Gastroesophageal sphincter (tissue), 3 donors: ENCODE results near the gene CD37.

ENCODE experiments used
- POLR2A ChIP-seq, 2 donors: fragments of 450-650 bp; IDR thresholded peaks; one replicate each; pipeline ENCODE4 v1.6.1; 2017; ENCODE audit warnings: antibody characterized with exemption in 2 of 2, mild to moderate bottlenecking in 2 of 2, moderate library complexity in 1 of 2
- TF ChIP-seq, protein P1 (sequence below), 4 experiments: fragments of 200-600 bp in 2 of 4; fragments of 450-650 bp in 2 of 4; sonication (generic) in 1 of 4; IDR thresholded peaks; one replicate each; pipeline ENCODE4 v1.5.1; 2017 to 2019; ENCODE audit warnings: antibody characterized with exemption in 4 of 4, mild to moderate bottlenecking in 2 of 4, moderate library complexity in 2 of 4

DNA sequence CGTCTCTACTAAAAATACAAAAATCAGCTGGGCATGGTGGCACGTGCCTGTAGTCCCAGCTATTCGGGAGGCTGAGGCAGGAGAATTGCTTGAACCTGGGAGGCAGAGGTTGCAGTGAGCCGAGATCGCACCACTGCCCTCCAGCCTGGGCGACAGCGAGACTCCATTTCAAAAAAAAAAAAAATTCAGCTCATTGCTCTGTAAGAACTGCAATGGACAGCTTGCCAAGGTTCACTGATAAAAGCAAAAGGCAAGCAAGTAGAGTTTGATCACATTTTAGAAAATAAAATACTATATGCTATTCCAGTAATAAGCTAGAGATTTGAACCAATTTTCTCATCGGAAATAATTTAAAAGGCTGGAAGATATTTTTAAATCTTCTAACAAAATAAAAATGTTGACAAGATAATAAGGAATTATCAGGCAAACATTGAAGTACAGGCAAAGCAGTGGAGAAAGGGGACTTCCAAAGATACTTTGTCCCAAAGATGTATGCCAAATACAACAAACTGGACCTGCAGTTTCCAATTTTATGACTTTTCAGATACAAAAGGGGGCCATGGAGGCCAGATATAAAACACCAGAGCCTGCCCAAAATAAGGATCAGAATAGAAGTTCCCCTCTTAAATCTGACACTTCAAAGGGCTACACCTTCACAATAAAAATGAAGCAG, 39.9 kb upstream of the CD37 start:
- TF ChIP-seq, protein P1, sequence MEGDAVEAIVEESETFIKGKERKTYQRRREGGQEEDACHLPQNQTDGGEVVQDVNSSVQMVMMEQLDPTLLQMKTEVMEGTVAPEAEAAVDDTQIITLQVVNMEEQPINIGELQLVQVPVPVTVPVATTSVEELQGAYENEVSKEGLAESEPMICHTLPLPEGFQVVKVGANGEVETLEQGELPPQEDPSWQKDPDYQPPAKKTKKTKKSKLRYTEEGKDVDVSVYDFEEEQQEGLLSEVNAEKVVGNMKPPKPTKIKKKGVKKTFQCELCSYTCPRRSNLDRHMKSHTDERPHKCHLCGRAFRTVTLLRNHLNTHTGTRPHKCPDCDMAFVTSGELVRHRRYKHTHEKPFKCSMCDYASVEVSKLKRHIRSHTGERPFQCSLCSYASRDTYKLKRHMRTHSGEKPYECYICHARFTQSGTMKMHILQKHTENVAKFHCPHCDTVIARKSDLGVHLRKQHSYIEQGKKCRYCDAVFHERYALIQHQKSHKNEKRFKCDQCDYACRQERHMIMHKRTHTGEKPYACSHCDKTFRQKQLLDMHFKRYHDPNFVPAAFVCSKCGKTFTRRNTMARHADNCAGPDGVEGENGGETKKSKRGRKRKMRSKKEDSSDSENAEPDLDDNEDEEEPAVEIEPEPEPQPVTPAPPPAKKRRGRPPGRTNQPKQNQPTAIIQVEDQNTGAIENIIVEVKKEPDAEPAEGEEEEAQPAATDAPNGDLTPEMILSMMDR (IDR thresholded peaks at IDR 0.05), result no peak
- TF ChIP-seq POLR2A (IDR thresholded peaks at IDR 0.05), result no peak
